GM12872 (cell line): Measurements from ENCODE around the gene CHP1.

Experiments
- TF ChIP-seq, protein P1 (sequence below): IDR thresholded peaks from 3 replicates; pipeline ENCODE4 v1.5.1; 2011; ENCODE audit warnings: low read depth, mild to moderate bottlenecking, low read length, moderate library complexity; ENCODE audit not compliant: insufficient read depth

The CHP1 gene

DNA sequence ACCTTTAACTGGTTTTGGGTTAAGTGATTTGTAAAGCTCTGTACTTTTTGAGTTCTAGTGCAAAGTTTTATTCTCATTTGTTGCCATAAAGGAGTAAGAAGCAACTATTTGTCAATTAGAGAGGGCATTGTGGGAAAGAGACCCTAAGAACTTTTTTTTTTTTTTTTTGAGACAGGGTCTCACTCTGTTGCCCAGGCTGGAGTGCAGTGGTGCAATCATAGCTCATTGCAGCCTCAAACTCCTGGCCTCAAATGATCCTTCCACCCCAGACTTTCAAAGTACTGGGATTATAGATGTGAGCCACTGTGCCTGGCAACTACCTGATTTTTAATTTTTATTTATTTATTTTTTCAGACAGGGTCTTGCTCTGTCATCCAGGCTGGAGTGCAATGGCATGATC, 4.9 kb downstream of the CHP1 start:
- TF ChIP-seq, protein P1, sequence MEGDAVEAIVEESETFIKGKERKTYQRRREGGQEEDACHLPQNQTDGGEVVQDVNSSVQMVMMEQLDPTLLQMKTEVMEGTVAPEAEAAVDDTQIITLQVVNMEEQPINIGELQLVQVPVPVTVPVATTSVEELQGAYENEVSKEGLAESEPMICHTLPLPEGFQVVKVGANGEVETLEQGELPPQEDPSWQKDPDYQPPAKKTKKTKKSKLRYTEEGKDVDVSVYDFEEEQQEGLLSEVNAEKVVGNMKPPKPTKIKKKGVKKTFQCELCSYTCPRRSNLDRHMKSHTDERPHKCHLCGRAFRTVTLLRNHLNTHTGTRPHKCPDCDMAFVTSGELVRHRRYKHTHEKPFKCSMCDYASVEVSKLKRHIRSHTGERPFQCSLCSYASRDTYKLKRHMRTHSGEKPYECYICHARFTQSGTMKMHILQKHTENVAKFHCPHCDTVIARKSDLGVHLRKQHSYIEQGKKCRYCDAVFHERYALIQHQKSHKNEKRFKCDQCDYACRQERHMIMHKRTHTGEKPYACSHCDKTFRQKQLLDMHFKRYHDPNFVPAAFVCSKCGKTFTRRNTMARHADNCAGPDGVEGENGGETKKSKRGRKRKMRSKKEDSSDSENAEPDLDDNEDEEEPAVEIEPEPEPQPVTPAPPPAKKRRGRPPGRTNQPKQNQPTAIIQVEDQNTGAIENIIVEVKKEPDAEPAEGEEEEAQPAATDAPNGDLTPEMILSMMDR: no peak

GRCh38 chr15:41238100-41238499, 7.0 kb downstream of the CHP1 start:
- TF ChIP-seq, protein P1: no peak

- TF ChIP-seq, protein P1: no peak
Measured at GRCh38 chr15:41241221-41241964, 10.3 kb downstream of the CHP1 start.

DNA sequence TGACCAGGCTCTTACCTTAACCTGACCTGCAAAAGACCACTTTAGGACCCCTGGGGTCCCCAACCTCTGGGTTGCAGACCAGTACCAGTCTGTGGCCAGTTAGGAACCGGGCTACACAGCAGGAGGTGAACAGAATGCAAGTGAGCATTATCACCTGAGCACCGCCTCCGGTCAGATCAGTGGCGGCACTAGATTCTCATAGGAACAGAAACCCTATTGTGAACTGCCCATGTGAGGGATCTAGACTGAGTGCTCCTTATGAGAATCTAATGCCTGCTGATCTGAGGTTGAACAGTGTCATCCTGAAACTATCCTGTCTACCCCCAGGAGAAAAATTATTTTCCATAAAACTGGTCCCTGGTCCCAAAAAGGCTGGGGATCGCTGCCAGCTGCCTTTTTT, 20.3 kb downstream of the CHP1 start:
- TF ChIP-seq, protein P1: no peak

DNA sequence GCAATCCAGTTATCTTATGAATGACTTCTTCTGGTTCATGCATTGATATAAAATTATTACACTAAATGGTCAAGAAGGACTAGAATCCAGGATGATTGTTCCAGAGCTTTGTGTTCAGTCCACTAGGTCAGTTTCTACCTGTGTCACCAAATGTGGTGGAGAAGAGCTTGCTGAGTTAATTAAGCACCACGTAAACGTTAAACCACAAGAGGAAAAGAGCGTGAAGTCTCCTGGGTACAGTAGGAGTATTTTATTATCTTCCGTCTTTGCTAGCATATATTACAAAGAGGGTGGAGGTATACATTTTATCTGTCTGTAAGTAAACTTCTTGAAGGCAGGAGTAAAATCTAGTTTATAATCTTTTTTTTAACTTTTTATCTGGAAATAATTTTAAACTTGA, 23.5 kb downstream of the CHP1 start:
- TF ChIP-seq, protein P1: no peak

GRCh38 chr15:41256103-41256502, 25.0 kb downstream of the CHP1 start:
- TF ChIP-seq, protein P1: no peak

- TF ChIP-seq, protein P1: no peak
Measured at GRCh38 chr15:41256577-41257038, 25.5 kb downstream of the CHP1 start.
